ENCODE results near the gene XPO5. TPM values are rescaled to one million over a fixed set of nuclear protein-coding genes. Genes with fewer than 3 reads are reported as not detected.
"Not testable (repeated sequence)": the region's sequence is repeated elsewhere in the genome, so short reads cannot be mapped to it uniquely, and the experiment has no call there.

XPO5 gene
- total RNA-seq, 4 donors from 2014 or later, result 17.3 to 55.3 (median 27.8) TPM

DNA sequence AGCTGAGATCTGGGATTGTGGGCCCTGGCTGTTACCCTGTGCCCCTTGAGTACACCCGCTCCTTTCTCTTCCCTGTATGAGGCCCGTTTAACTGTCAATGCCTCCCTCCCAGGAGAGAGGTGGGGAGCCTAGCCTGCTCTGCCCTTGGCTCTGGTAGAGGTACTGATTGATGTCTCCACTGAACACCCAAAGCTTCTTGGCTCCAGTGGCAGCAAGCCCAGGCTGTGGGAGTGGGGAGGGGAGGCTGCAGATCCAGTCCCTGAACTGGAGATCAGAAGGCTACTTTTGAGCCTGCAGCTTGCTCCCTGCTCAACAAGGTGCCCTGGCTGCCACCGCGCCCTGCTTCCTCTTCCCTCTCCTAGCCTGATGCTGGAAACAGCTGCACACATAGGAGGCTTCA is 73.2 kb downstream of the XPO5 start:
- no peak overlapping the region for H3K27ac ChIP-seq
- no peaks in the 10 kb centered on the region for H3K27me3 ChIP-seq
- H3K36me3 ChIP-seq, result peaks cover 0 to 79% (median 0%) of the 10 kb centered on the region in 3 donors
- no peak for DNase-seq
- TF ChIP-seq CTCF (IDR thresholded peaks at IDR 0.05) (no peak), POLR2A (IDR thresholded peaks at IDR 0.05) (no peak)
- no peak overlapping the region for H3K4me3 ChIP-seq
- H3K4me1 ChIP-seq, result peaks cover 0 to 6% (median 0%) of the 10 kb centered on the region in 4 donors
- H3K9me3 ChIP-seq, result no peaks in the 10 kb centered on the region

DNA sequence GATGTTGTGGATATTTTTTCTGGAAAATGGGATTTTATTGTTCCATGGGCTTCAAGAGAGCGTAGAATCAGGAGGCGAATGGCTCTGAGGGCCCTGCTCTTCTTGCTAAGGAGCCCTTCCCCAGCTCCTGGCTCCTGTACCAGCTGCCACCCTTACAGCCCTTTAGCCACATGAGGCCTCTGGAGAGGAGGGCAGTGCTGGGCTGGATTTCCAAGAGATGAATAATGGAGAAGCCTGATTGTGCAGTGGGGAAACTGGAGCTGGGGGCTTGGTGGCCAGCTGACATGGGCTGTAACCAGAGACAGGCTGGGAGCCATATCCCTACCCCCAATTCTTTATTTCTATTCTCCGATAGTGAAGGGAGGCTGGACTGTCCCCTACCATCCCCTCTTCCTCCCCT is 74.9 kb downstream of the XPO5 start:
- DNase-seq, result no peak
- Histone ChIP-seq H3K9me3 (no peaks in the 10 kb centered on the region), H3K36me3 (peaks cover 0 to 80% (median 0%) of the 10 kb centered on the region in 3 donors), H3K27me3 (no peaks in the 10 kb centered on the region), H3K27ac (no peak overlapping the region), H3K4me1 (no peaks in the 10 kb centered on the region), H3K4me3 (no peak overlapping the region)
- TF ChIP-seq POLR2A (IDR thresholded peaks at IDR 0.05), result no peak
- TF ChIP-seq CTCF (IDR thresholded peaks at IDR 0.05), result no peak

GRCh38 chr6:43499028-43499815 is 76.6 kb downstream of the XPO5 start:
- Histone ChIP-seq H3K4me1 (peaks cover 0 to 12% (median 2%) of the 10 kb centered on the region in 4 donors), H3K4me3 (no peak overlapping the region), H3K9me3 (no peaks in the 10 kb centered on the region), H3K27me3 (no peaks in the 10 kb centered on the region), H3K36me3 (peaks cover 0 to 63% (median 0%) of the 10 kb centered on the region in 3 donors), H3K27ac (no peak overlapping the region)
- no peak for TF ChIP-seq CTCF (IDR thresholded peaks at IDR 0.05)
- TF ChIP-seq POLR2A (IDR thresholded peaks at IDR 0.05), result no peak
- no peak for DNase-seq

GRCh38 chr6:43498291-43498690 is 77.5 kb downstream of the XPO5 start:
- DNase-seq, H3K27me3 ChIP-seq, H3K4me3 ChIP-seq, H3K9me3 ChIP-seq, H3K27ac ChIP-seq: not testable (repeated sequence)
- Histone ChIP-seq H3K4me1 (peaks cover 0 to 15% (median 5%) of the 10 kb centered on the region in 4 donors), H3K36me3 (peaks cover 0 to 55% (median 0%) of the 10 kb centered on the region in 3 donors)

- no peak overlapping the region for H3K4me3 ChIP-seq
- TF ChIP-seq CTCF (IDR thresholded peaks at IDR 0.05) (no peak), POLR2A (IDR thresholded peaks at IDR 0.05) (no peak)
Measured at GRCh38 chr6:43497689-43498088, 78.1 kb downstream of the XPO5 start.

GRCh38 chr6:43497129-43497396 is 78.8 kb downstream of the XPO5 start:
- Histone ChIP-seq H3K9me3 (no peaks in the 10 kb centered on the region), H3K4me3 (no peak overlapping the region), H3K27ac (no peak overlapping the region), H3K4me1 (peaks cover 0 to 16% (median 7%) of the 10 kb centered on the region in 4 donors), H3K27me3 (no peaks in the 10 kb centered on the region), H3K36me3 (peaks cover 0 to 43% (median 0%) of the 10 kb centered on the region in 3 donors)
- no peak for TF ChIP-seq POLR2A (IDR thresholded peaks at IDR 0.05)
- TF ChIP-seq CTCF (IDR thresholded peaks at IDR 0.05), result no peak
- DNase-seq, result no peak

More at GRCh38 chr6:43497689-43498088, 78.1 kb downstream of the XPO5 start:
- Histone ChIP-seq H3K27me3 (no peaks in the 10 kb centered on the region), H3K27ac (no peak overlapping the region), H3K36me3 (peaks cover 0 to 49% (median 0%) of the 10 kb centered on the region in 3 donors), H3K4me1 (peaks cover 0 to 15% (median 7%) of the 10 kb centered on the region in 4 donors), H3K9me3 (no peaks in the 10 kb centered on the region)
- no peak for DNase-seq
